Neutrophil (primary cell): ENCODE data around the gene CCDC178.

Experiments used
- H3K27ac ChIP-seq: fragments of 200-600 bp; sonication (generic); 2 replicates; pipeline ENCODE4 v1.5.1; 2016; ENCODE audit warnings: mild to moderate bottlenecking, moderate library complexity
- H3K27me3 ChIP-seq: fragments of 200-600 bp; sonication (generic); 2 replicates; pipeline ENCODE4 v1.6.0; 2016; ENCODE audit warnings: mild to moderate bottlenecking
- H3K36me3 ChIP-seq: fragments of 200-600 bp; sonication (generic); 2 replicates; pipeline ENCODE4 v1.5.1; 2017
- H3K4me1 ChIP-seq, 2 experiments: fragments of 200-600 bp in 1 of 2; sonication (generic) in 1 of 2; 1 replicate in 1 of 2; 2 replicates in 1 of 2; pipeline versions ENCODE4 v1.5.1 to v1.6.1; 2013 to 2016; ENCODE audit warnings: low read depth in 1 of 2, low read length in 1 of 2, mild to moderate bottlenecking in 1 of 2, moderate library complexity in 1 of 2; ENCODE audit not compliant: control insufficient read depth in 1 of 2, insufficient read depth in 1 of 2
- H3K4me3 ChIP-seq, 2 experiments: fragments of 200-600 bp in 1 of 2; sonication (generic) in 1 of 2; 1 replicate in 1 of 2; 2 replicates in 1 of 2; pipeline ENCODE4 v1.5.1; 2013 to 2016; ENCODE audit warnings: low read depth in 1 of 2, low read length in 1 of 2, mild to moderate bottlenecking in 1 of 2, moderate library complexity in 1 of 2
- H3K9me3 ChIP-seq: fragments of 200-600 bp; sonication (generic); 2 replicates; pipeline ENCODE4 v1.5.1; 2016
- TF ChIP-seq, protein P1 (sequence below): fragments of 200-600 bp; sonication (generic); IDR thresholded peaks from 2 replicates; pipeline ENCODE4 v1.5.1; 2016; ENCODE audit warnings: antibody characterized with exemption

CCDC178 gene

DNA sequence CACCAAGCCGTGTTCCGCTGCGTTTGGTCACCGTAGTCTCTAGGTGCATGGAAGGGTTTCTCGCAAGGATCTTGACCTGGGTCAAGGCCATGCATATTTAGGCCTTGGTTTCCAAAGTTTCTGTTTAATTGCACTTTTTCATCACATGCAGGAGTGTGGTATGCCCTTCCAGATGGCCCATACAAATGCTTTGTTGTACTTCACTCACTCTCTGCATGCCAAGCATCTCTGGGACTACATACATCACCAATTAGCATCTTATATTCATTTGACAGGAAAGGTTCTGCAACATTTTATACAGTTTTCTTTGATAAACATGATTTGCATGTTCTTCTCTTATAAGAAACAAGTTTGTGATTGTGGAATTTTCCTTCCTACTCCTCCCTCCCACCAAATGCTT is 534.9 kb downstream of the CCDC178 start:
- no peak overlapping the region for H3K27ac ChIP-seq
- H3K27me3 ChIP-seq = no peaks in the 10 kb centered on the region
- no peak overlapping the region for H3K4me3 ChIP-seq
- TF ChIP-seq, protein P1, sequence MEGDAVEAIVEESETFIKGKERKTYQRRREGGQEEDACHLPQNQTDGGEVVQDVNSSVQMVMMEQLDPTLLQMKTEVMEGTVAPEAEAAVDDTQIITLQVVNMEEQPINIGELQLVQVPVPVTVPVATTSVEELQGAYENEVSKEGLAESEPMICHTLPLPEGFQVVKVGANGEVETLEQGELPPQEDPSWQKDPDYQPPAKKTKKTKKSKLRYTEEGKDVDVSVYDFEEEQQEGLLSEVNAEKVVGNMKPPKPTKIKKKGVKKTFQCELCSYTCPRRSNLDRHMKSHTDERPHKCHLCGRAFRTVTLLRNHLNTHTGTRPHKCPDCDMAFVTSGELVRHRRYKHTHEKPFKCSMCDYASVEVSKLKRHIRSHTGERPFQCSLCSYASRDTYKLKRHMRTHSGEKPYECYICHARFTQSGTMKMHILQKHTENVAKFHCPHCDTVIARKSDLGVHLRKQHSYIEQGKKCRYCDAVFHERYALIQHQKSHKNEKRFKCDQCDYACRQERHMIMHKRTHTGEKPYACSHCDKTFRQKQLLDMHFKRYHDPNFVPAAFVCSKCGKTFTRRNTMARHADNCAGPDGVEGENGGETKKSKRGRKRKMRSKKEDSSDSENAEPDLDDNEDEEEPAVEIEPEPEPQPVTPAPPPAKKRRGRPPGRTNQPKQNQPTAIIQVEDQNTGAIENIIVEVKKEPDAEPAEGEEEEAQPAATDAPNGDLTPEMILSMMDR = no peak
- no peaks in the 10 kb centered on the region for H3K36me3 ChIP-seq
- H3K9me3 ChIP-seq = no peaks in the 10 kb centered on the region
- no peaks in the 10 kb centered on the region for H3K4me1 ChIP-seq

GRCh38 chr18:32902568-32903330 is 537.8 kb downstream of the CCDC178 start:
- Histone ChIP-seq H3K9me3 (no peaks in the 10 kb centered on the region), H3K27me3 (no peaks in the 10 kb centered on the region), H3K4me3 (no peak overlapping the region), H3K27ac (no peak overlapping the region), H3K4me1 (no peaks in the 10 kb centered on the region), H3K36me3 (no peaks in the 10 kb centered on the region)
- TF ChIP-seq, protein P1 = no peak

DNA sequence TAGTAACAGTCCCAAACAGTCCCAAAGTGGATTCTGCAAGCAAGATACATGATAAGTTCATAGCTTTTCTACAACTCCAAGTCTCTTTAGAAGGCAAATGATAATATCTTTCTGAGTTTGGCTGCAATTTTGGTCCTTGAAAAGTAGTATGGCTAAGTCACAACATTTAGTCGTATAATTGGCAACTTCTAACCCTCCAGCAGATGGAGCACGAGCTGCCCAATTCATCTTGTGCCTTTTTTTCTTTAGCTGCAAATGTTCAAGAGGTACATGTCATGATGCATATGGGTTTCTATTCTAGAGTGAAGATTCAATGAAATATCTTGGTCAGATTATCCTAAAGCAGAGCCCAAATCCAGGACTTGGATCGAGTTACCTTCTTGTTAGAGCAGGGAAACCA is 540.7 kb downstream of the CCDC178 start:
- TF ChIP-seq, protein P1 = no peak
- no peaks in the 10 kb centered on the region for H3K36me3 ChIP-seq

GRCh38 chr18:32896776-32897547 is 543.6 kb downstream of the CCDC178 start:
- no peaks in the 10 kb centered on the region for H3K4me1 ChIP-seq
- H3K27me3 ChIP-seq = no peaks in the 10 kb centered on the region
- no peaks in the 10 kb centered on the region for H3K9me3 ChIP-seq
- no peak overlapping the region for H3K27ac ChIP-seq
- H3K4me3 ChIP-seq = no peak overlapping the region
- H3K36me3 ChIP-seq = no peaks in the 10 kb centered on the region
- TF ChIP-seq, protein P1 = no peak

More for the DNA sequence above, 540.7 kb downstream of the CCDC178 start:
- Histone ChIP-seq H3K27me3 (no peaks in the 10 kb centered on the region), H3K4me3 (no peak overlapping the region), H3K27ac (no peak overlapping the region), H3K4me1 (no peaks in the 10 kb centered on the region), H3K9me3 (no peaks in the 10 kb centered on the region)

DNA sequence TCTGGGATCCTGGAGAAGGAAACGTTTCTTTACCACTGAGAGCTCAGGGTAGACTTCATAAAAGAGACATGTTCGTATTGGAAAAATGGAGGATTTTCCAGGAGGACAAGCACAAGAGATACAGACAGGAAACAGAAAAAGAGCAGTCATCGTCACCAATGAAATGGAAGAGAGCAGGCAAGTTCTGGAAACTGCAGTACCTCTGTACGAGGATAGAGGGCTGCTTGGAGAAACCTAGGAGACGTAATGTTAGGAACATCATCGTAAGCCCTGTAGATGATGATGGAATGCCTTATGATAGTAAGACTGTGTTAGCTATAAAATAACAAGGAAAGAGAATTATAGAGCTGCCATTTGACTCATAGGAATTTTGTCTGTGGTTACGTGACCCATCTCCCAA is 546.6 kb downstream of the CCDC178 start:
- Histone ChIP-seq H3K27ac (no peak overlapping the region), H3K4me1 (no peaks in the 10 kb centered on the region), H3K4me3 (no peak overlapping the region), H3K27me3 (no peaks in the 10 kb centered on the region), H3K9me3 (no peaks in the 10 kb centered on the region), H3K36me3 (no peaks in the 10 kb centered on the region)
- TF ChIP-seq, protein P1 = no peak
